ENCODE results near the gene AKT1. TPM values are rescaled to one million over a fixed set of nuclear protein-coding genes. Genes with fewer than 3 reads are reported as not detected.

AKT1 gene
- total RNA-seq, 2 experiments from 2014 or later, result 178 to 181 TPM

GRCh38 chr14:104722938-104723650, 72.5 kb downstream of the AKT1 start:
- Mint-ChIP-seq H3K36me3 (no peaks in the 10 kb centered on the region), H3K4me3 (no peak overlapping the region), H3K9me3 (no peaks in the 10 kb centered on the region), H3K4me1 (no peaks in the 10 kb centered on the region), H3K27me3 (no peaks in the 10 kb centered on the region), H3K27ac (no peak overlapping the region)
- DNase-seq (no peak), ATAC-seq (ENCODE audit: low read depth) (no peak)
- POLR2A ChIA-PET, result interaction anchor here (2.1 kb wide), 1 partner anchor 29 kb away, joined by 8 read pairs; the partner anchor contains the start of gene SIVA1

- Mint-ChIP-seq H3K4me3 (no peak overlapping the region), H3K27me3 (no peaks in the 10 kb centered on the region), H3K9me3 (no peaks in the 10 kb centered on the region), H3K36me3 (peaks cover 4% of the 10 kb centered on the region), H3K4me1 (peaks cover 3% of the 10 kb centered on the region), H3K27ac (no peak overlapping the region)
- POLR2A ChIA-PET, result interaction anchor here (2.1 kb wide), 1 partner anchor 31 kb away, joined by 8 read pairs; the partner anchor contains the start of gene SIVA1
- ATAC-seq (ENCODE audit: low read depth) (no peak), DNase-seq (no peak)
Observed at GRCh38 chr14:104721505-104722431, 73.8 kb downstream of the AKT1 start.

Other genes with a start within 250 kb of the AKT1 start
- not detected for gene C14orf180, start 216.0 kb downstream of the AKT1 start, total RNA-seq
- gene TMEM179, start 191.0 kb downstream of the AKT1 start, total RNA-seq, result not detected
- gene INF2, start 106.1 kb downstream of the AKT1 start, total RNA-seq, result 100 to 1,000 TPM; 107 to 110 TPM
- gene ADSS1, start 71.5 kb downstream of the AKT1 start, total RNA-seq, result 1 to 10 TPM; 2.4 to 2.8 TPM
- 100 to 1,000 TPM; 110 to 126 TPM for gene SIVA1, start 42.6 kb downstream of the AKT1 start, total RNA-seq
- gene ZBTB42, start 5.4 kb upstream of the AKT1 start, total RNA-seq, result 1 to 10 TPM; 6.7 to 6.9 TPM
- gene CEP170B, start 69.5 kb upstream of the AKT1 start, total RNA-seq, result 1 to 10 TPM; 5.7 to 6.3 TPM
- gene PLD4, start 129.1 kb upstream of the AKT1 start, total RNA-seq, result under 1 TPM in 1 of 2 experiments, not detected in 1; 0.06 TPM
- gene AHNAK2, start 182.6 kb upstream of the AKT1 start, total RNA-seq, result under 1 TPM; 0.06 TPM
- 1 to 10 TPM; 1.2 TPM for gene CLBA1, start 190.0 kb upstream of the AKT1 start, total RNA-seq
- gene CDCA4, start 225.3 kb upstream of the AKT1 start, total RNA-seq, result 10 to 100 TPM; 51.7 to 53.3 TPM